GM12878 (cell line): Measurements from ENCODE around the gene PTPRU. TPM values are rescaled to one million over a fixed set of nuclear protein-coding genes. Genes with fewer than 3 reads are reported as not detected.

ENCODE experiments used
- ATAC-seq: fragments of 200-7000 bp; cut with Tn5 transposase; 3 replicates; pipeline ENCODE4 v1.9.1; 2020; ENCODE audit warnings: mild to moderate bottlenecking, moderate library complexity
- BruUV-seq: library from RNA; stranded (reverse); fragments of 400-500 nt; replicated peaks from 2 replicates; lab custom pipeline; 2021; lab: Mats Ljungman, UMichigan
- CTCF ChIA-PET: fragments of 300-600 bp; sonication (Branson Sonifier 250); formaldehyde crosslinking; extraction: SDS; loops from one replicate; lab custom pipeline; 2021; ENCODE audit warnings: inconsistent platforms; lab: Yijun Ruan, JAX
- POLR2A ChIA-PET: fragments of 350-600 bp; formaldehyde crosslinking; extraction: SDS; loops from one replicate; lab custom pipeline; 2021; ENCODE audit warnings: inconsistent platforms; lab: Charles Lee
- RAD21 ChIA-PET: fragments of 300-600 bp; sonication (Branson Sonifier 250); formaldehyde crosslinking; loops from one replicate; lab custom pipeline; 2023; ENCODE audit warnings: antibody characterized with exemption; ENCODE audit not compliant: unreplicated experiment; lab: Charles Lee
- SMC1A ChIA-PET: fragments of 300-600 bp; sonication (Branson Sonifier 250); formaldehyde crosslinking; loops from one replicate; lab custom pipeline; 2023; ENCODE audit not compliant: unreplicated experiment, uncharacterized antibody; lab: Charles Lee
- DNase-seq: peaks from one replicate; pipeline ENCODE4 v3.0.0-alpha.2; 2011; ENCODE audit warnings: low read depth, low spot score
- FAIRE-seq: peaks from 3 replicates; lab custom pipeline; 2011; peaks lifted over from hg19 to GRCh38; lab: Jason Lieb, UNC
- H2AFZ ChIP-seq: 2 replicates; pipeline ENCODE4 v1.6.0; 2011; ENCODE audit warnings: low read depth, low read length, control low read depth; ENCODE audit not compliant: control insufficient read depth
- H3K27ac ChIP-seq: 2 replicates; pipeline ENCODE4 v1.5.1; 2011; ENCODE audit warnings: control low read depth; ENCODE audit not compliant: control insufficient read depth, insufficient read depth
- H3K27me3 ChIP-seq, 2 experiments: replicated peaks in 1 of 2; 2 replicates each; pipeline versions ENCODE4 v1.6.0 to v1.6.1; 2011; ENCODE audit warnings: low read length in 1 of 2; ENCODE audit not compliant: control insufficient read depth in 2 of 2, insufficient read depth in 2 of 2
- H3K36me3 ChIP-seq, 2 experiments: 2 replicates each; pipeline ENCODE4 v1.5.1; 2011; ENCODE audit warnings: low read length in 1 of 2; ENCODE audit not compliant: control insufficient read depth in 2 of 2, insufficient read depth in 2 of 2
- H3K4me1 ChIP-seq: 2 replicates; pipeline ENCODE4 v1.6.1; 2011; ENCODE audit warnings: mild to moderate bottlenecking, low read length, moderate library complexity, mixed read lengths; ENCODE audit not compliant: control insufficient read depth, insufficient read depth
- H3K4me2 ChIP-seq: 2 replicates; pipeline ENCODE4 v1.6.0; 2011; ENCODE audit warnings: control low read depth; ENCODE audit not compliant: control insufficient read depth, insufficient read depth
- H3K4me3 ChIP-seq: fragments of 200-600 bp; sonication (generic); 2 replicates; pipeline ENCODE4 v1.5.1; 2016
- H3K79me2 ChIP-seq: 2 replicates; pipeline ENCODE4 v1.6.0; 2011; ENCODE audit warnings: low read length; ENCODE audit not compliant: control insufficient read depth, insufficient read depth
- H3K9ac ChIP-seq: 2 replicates; pipeline ENCODE4 v1.8.0; 2011; ENCODE audit warnings: low read length, control low read depth, mixed read lengths; ENCODE audit not compliant: control insufficient read depth, insufficient read depth
- H3K9me3 ChIP-seq: replicated peaks from 3 replicates; pipeline ENCODE4 v1.5.1; 2011; ENCODE audit warnings: mild to moderate bottlenecking, low read length; ENCODE audit not compliant: control insufficient read depth, insufficient read depth
- H4K20me1 ChIP-seq: 2 replicates; pipeline ENCODE4 v1.6.0; 2011; ENCODE audit not compliant: control insufficient read depth, insufficient read depth
- CEBPB ChIP-seq, 2 experiments: fragments of 150-350 bp in 1 of 2; IDR thresholded peaks; 2 replicates each; pipeline ENCODE4 v1.6.1; 2012 to 2014; ENCODE audit warnings: low read depth in 2 of 2, low read length in 2 of 2, borderline replicate concordance in 1 of 2, inconsistent platforms in 1 of 2
- CUX1 ChIP-seq: IDR thresholded peaks from 2 replicates; pipeline ENCODE4 v1.6.1; 2012; ENCODE audit warnings: improper control_type of control experiment, low read depth, low read length; ENCODE audit not compliant: insufficient replicate concordance
- RFX5 ChIP-seq: IDR thresholded peaks from 2 replicates; pipeline ENCODE4 v1.6.1; 2011; ENCODE audit warnings: low read depth, low read length, improper control_type of control experiment
- SMARCA5 ChIP-seq: fragments of 450-650 bp; IDR thresholded peaks from 2 replicates; pipeline ENCODE4 v1.6.1; 2017; ENCODE audit warnings: mild to moderate bottlenecking
- SPI1 ChIP-seq: IDR thresholded peaks from 2 replicates; pipeline ENCODE4 v1.6.1; 2011; ENCODE audit warnings: low read depth, mild to moderate bottlenecking, low read length, moderate library complexity, borderline replicate concordance; ENCODE audit not compliant: insufficient read depth
- TARDBP ChIP-seq: IDR thresholded peaks from 2 replicates; pipeline ENCODE4 v1.6.1; 2016; ENCODE audit warnings: borderline replicate concordance
- WRNIP1 ChIP-seq: IDR thresholded peaks from 2 replicates; pipeline ENCODE4 v1.6.1; 2011; ENCODE audit warnings: low read depth, low read length, improper control_type of control experiment, borderline replicate concordance
- WGBS: methylation state at CpG from one replicate; pipeline ENCODE4 v1.1.6; 2016; ENCODE audit warnings: low lambda C conversion rate; ENCODE audit not compliant: insufficient replicate concordance, insufficient coverage; ENCODE audit errors: missing lambda C conversion rate; 5-methylcytosine and 5-hydroxymethylcytosine counted together
- in situ Hi-C: fragments of 300-500 bp; cut with MboI; formaldehyde crosslinking; loops from 9 replicates; pipeline ENCODE4 v1.14.3; 2018; ENCODE audit warnings: mixed read lengths
- intact Hi-C: fragments of 100-400 bp; cut with micrococcal nuclease; formaldehyde crosslinking; loops from one replicate; pipeline ENCODE4 v1.14.2; 2022; ENCODE audit not compliant: unreplicated experiment
- polyA plus RNA-seq, 11 experiments: library from polyadenylated mRNA; depleted of rRNA in 4 of 11; unstranded in 6 of 11; stranded (reverse) in 5 of 11; fragments of >200 nt; fragmentation: Nextera tagmentation in 4 of 11; fragmentation: Illumina TruSeq in 1 of 11; extraction: Ambion mirVana in 4 of 11; extraction: Trizol in 1 of 11; gene quantifications; 1 replicate in 1 of 11; 2 replicates in 10 of 11; pipeline versions ENCODE4 v1.2.1 to v1.2.3, GENCODE V29; 2011 to 2016; ENCODE audit warnings: inconsistent platforms in 2 of 11, missing spikeins in 2 of 11, low read depth in 1 of 11
- total RNA-seq, 4 experiments: library from RNA; depleted of rRNA in 3 of 4; stranded (reverse); fragments of >200 nt in 3 of 4; fragmentation: Illumina TruSeq in 1 of 4; extraction: Trizol in 1 of 4; gene quantifications; 2 replicates each; pipeline versions ENCODE4 v1.2.1 to v1.2.3, GENCODE V29; 2013 to 2021
- TF ChIP-seq, protein P1 (sequence below): fragments of 450-650 bp; IDR thresholded peaks from 2 replicates; pipeline ENCODE4 v1.6.1; 2017; ENCODE audit warnings: mild to moderate bottlenecking
- TF ChIP-seq, protein P2 (sequence below): fragments of 150-350 bp; IDR thresholded peaks from 2 replicates; pipeline ENCODE4 v1.6.1; 2014; ENCODE audit warnings: mild to moderate bottlenecking, low read depth, low read length
- TF ChIP-seq, protein P3 (sequence below): fragments of 450-650 bp; IDR thresholded peaks from 2 replicates; pipeline ENCODE4 v1.6.1; 2017; ENCODE audit warnings: low read depth, mild to moderate bottlenecking, moderate library complexity
- TF ChIP-seq, protein P4 (sequence below): IDR thresholded peaks from 2 replicates; pipeline ENCODE4 v1.6.1; 2012; ENCODE audit warnings: low read depth, low read length, improper control_type of control experiment

Gene PTPRU
- total and polyA plus RNA-seq, 10 of the 15 experiments (the other 5 are each of a cell fraction or from before 2014, with no cell fraction given): 0.04 to 2.5 (median 0.73) TPM

GRCh38 chr1:29352719-29353420 lies 116.5 kb downstream of the PTPRU start:
- Histone ChIP-seq H3K27me3 (peaks cover 0 to 2% of the 10 kb centered on the region in 2 experiments; a peak in 2 of 4 replicates), H3K27ac (no peak overlapping the region), H2AFZ (no peak overlapping the region), H3K4me1 (no peaks in the 10 kb centered on the region), H3K4me2 (no peak overlapping the region), H3K9ac (no peak overlapping the region), H3K4me3 (no peak overlapping the region), H3K79me2 (no peaks in the 10 kb centered on the region), H3K9me3 (no peaks in the 10 kb centered on the region; the same call in 2 of the 3 replicates), H3K36me3 (no peaks in the 10 kb centered on the region), H4K20me1 (no peaks in the 10 kb centered on the region; the same call in 1 of the 2 replicates)
- ChIA-PET SMC1A (no interaction called here), CTCF (no interaction called here), RAD21 (no interaction called here), POLR2A (no interaction called here)
- BruUV-seq: no TSS peak
- intact Hi-C loops (no loop called here), in situ Hi-C loops (no loop called here)
- FAIRE-seq: no peak
- no peak for ATAC-seq
- no peak for DNase-seq
- WGBS: 2% methylated on average over 4 of the region's 4 CpGs
- TF ChIP-seq, protein P1, sequence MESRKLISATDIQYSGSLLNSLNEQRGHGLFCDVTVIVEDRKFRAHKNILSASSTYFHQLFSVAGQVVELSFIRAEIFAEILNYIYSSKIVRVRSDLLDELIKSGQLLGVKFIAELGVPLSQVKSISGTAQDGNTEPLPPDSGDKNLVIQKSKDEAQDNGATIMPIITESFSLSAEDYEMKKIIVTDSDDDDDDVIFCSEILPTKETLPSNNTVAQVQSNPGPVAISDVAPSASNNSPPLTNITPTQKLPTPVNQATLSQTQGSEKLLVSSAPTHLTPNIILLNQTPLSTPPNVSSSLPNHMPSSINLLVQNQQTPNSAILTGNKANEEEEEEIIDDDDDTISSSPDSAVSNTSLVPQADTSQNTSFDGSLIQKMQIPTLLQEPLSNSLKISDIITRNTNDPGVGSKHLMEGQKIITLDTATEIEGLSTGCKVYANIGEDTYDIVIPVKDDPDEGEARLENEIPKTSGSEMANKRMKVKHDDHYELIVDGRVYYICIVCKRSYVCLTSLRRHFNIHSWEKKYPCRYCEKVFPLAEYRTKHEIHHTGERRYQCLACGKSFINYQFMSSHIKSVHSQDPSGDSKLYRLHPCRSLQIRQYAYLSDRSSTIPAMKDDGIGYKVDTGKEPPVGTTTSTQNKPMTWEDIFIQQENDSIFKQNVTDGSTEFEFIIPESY: no peak
- TF ChIP-seq TARDBP: no peak
- TF ChIP-seq, protein P2, sequence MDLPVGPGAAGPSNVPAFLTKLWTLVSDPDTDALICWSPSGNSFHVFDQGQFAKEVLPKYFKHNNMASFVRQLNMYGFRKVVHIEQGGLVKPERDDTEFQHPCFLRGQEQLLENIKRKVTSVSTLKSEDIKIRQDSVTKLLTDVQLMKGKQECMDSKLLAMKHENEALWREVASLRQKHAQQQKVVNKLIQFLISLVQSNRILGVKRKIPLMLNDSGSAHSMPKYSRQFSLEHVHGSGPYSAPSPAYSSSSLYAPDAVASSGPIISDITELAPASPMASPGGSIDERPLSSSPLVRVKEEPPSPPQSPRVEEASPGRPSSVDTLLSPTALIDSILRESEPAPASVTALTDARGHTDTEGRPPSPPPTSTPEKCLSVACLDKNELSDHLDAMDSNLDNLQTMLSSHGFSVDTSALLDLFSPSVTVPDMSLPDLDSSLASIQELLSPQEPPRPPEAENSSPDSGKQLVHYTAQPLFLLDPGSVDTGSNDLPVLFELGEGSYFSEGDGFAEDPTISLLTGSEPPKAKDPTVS: no peak
- TF ChIP-seq CUX1: no peak
- TF ChIP-seq, protein P3, sequence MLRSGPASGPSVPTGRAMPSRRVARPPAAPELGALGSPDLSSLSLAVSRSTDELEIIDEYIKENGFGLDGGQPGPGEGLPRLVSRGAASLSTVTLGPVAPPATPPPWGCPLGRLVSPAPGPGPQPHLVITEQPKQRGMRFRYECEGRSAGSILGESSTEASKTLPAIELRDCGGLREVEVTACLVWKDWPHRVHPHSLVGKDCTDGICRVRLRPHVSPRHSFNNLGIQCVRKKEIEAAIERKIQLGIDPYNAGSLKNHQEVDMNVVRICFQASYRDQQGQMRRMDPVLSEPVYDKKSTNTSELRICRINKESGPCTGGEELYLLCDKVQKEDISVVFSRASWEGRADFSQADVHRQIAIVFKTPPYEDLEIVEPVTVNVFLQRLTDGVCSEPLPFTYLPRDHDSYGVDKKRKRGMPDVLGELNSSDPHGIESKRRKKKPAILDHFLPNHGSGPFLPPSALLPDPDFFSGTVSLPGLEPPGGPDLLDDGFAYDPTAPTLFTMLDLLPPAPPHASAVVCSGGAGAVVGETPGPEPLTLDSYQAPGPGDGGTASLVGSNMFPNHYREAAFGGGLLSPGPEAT: no peak
- TF ChIP-seq, protein P4, sequence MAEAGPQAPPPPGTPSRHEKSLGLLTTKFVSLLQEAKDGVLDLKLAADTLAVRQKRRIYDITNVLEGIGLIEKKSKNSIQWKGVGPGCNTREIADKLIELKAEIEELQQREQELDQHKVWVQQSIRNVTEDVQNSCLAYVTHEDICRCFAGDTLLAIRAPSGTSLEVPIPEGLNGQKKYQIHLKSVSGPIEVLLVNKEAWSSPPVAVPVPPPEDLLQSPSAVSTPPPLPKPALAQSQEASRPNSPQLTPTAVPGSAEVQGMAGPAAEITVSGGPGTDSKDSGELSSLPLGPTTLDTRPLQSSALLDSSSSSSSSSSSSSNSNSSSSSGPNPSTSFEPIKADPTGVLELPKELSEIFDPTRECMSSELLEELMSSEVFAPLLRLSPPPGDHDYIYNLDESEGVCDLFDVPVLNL: no peak
- no peak for TF ChIP-seq CEBPB (IDR thresholded peaks at IDR 0.05; ENCODE audit: borderline replicate concordance in 1 of 2, low read depth in 2 of 2, low read length in 2 of 2)
- TF ChIP-seq RFX5: no peak
- no peak for TF ChIP-seq SPI1
- no peak for TF ChIP-seq SMARCA5
- no peak for TF ChIP-seq WRNIP1
